IPS-15b (cell line): ENCODE results near the gene RUBCNL.
"Not testable (repeated sequence)": the region's sequence is repeated elsewhere in the genome, so short reads cannot be mapped to it uniquely, and the experiment has no call there.

Experiments
- H3K27me3 ChIP-seq: one replicate; pipeline ENCODE4 v1.6.1; 2013; ENCODE audit warnings: low read length; ENCODE audit not compliant: control insufficient read depth, insufficient read depth
- H3K36me3 ChIP-seq: one replicate; pipeline ENCODE4 v1.6.1; 2013; ENCODE audit warnings: low read length; ENCODE audit not compliant: control insufficient read depth, insufficient read depth
- H3K4me1 ChIP-seq: one replicate; pipeline ENCODE4 v1.6.1; 2013; ENCODE audit warnings: mild to moderate bottlenecking, low read length; ENCODE audit not compliant: control insufficient read depth, insufficient read depth
- H3K4me3 ChIP-seq: one replicate; pipeline ENCODE4 v1.5.1; 2013; ENCODE audit warnings: low read depth, low read length
- H3K9ac ChIP-seq: one replicate; pipeline ENCODE4 v1.6.1; 2013; ENCODE audit warnings: low read depth, mild to moderate bottlenecking, low read length
- H3K9me3 ChIP-seq: one replicate; pipeline ENCODE4 v1.6.1; 2013; ENCODE audit warnings: mild to moderate bottlenecking, low read length; ENCODE audit not compliant: control insufficient read depth, insufficient read depth

Gene RUBCNL

DNA sequence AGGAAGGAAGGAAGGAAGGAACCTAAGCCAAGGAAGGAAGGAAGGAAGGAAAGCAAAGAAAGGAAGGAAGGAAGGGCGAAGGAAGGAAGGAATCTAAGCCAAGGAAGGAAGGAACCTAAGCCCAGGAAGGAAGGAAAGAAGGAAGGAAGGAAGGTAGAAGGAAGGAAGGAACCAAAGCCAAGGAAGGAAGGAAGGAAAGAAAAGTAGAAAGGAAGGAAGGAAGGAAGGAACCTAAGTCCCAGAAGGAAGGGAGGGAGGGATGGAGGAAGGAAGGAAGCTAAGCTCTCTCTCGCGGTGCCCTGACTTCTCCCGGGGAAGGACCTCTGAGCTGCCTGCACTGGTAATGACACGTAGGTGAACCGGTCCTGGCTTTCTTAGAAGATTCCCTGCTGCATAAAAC is 1.3 kb upstream of the RUBCNL start:
- no peaks in the 10 kb centered on the region for H3K9me3 ChIP-seq
- H3K4me3 ChIP-seq = no peak overlapping the region
- no peaks in the 10 kb centered on the region for H3K36me3 ChIP-seq
- peaks cover 2% of the 10 kb centered on the region for H3K4me1 ChIP-seq
- H3K9ac ChIP-seq = no peak overlapping the region
- peaks cover 46% of the 10 kb centered on the region for H3K27me3 ChIP-seq

DNA sequence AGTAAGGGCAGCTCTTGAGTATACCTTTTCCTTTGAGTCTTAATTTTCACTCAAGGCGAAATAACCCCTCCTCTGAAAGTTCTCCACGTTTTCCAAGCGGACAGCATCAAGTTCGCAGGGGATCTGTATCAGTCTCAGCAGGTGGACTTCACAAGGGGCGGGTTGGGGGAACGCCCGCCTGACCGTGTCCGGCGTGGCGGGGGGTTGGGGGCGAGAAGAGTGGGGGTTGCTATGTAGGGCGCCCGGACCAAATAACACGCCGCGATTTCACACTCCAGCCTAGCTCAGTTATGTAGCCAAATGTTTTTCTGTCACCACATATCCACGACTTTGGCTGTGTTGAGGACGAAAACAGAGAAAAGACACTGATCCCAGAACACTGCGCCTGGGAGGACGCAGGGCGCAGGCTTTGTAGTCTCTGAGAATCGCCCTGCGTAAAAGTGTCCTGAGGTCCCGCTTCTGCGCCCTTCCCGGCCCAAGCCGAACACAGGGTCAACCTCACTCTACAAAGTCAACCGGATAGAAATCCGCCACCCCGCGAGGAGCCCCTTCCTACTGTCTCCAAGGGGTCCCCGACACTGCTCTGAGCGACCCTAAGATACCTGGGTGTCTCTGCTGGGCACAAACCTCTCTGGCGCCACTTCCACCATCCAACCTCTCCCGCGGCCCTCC is 524 bp downstream of the RUBCNL start:
- Histone ChIP-seq H3K27me3 (peaks cover 46% of the 10 kb centered on the region), H3K9me3 (no peaks in the 10 kb centered on the region), H3K4me3 (peak overlapping the region; percentile 85), H3K9ac (no peak overlapping the region), H3K4me1 (peaks cover 2% of the 10 kb centered on the region), H3K36me3 (no peaks in the 10 kb centered on the region)

DNA sequence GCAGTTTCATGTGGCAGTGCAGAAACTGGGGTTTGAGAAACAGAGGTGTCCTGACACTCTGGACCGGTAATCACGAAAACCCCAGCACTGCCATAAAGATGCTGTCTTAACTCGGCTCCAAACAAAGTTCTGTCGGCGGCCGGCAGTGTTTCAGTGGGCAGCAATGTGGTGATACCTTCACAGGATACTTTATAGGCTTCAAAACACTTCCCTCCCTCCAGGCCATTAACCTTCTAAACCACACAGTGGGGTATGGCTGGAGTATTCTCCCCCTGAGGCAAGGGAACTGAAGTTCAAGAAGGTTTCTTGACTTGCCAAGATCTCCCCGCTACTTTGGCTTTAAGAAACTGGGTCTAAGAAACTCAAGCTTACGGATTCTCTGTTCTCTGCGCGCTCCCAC is 1.1 kb downstream of the RUBCNL start:
- no peak overlapping the region for H3K9ac ChIP-seq
- peaks cover 46% of the 10 kb centered on the region for H3K27me3 ChIP-seq
- H3K36me3 ChIP-seq = no peaks in the 10 kb centered on the region
- peak overlapping the region; percentile 85 for H3K4me3 ChIP-seq
- H3K9me3 ChIP-seq = no peaks in the 10 kb centered on the region
- peaks cover 2% of the 10 kb centered on the region for H3K4me1 ChIP-seq

DNA sequence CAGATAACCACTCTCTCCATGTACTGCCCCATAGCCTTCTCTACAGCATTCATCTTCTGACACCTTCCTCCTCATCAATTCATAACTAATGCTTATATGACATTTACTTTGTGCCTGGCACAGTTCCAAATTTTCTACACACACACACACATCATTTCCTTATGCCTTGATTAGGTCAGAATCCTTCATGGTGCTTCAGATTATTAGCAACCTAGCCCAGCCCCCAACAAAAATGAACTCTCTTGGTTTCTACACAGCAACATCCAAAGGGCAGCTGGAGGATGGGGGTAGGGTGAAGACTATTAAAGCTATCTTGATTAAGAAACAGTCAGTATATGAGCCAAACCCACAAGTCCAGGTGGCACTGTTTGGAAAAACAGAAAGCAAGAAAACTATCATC is 3.7 kb downstream of the RUBCNL start:
- H3K36me3 ChIP-seq = no peaks in the 10 kb centered on the region
- H3K9ac ChIP-seq = no peak overlapping the region
- H3K4me3 ChIP-seq = no peak overlapping the region
- H3K9me3 ChIP-seq = no peaks in the 10 kb centered on the region
- H3K27me3 ChIP-seq = peaks cover 30% of the 10 kb centered on the region
- H3K4me1 ChIP-seq = peaks cover 2% of the 10 kb centered on the region

DNA sequence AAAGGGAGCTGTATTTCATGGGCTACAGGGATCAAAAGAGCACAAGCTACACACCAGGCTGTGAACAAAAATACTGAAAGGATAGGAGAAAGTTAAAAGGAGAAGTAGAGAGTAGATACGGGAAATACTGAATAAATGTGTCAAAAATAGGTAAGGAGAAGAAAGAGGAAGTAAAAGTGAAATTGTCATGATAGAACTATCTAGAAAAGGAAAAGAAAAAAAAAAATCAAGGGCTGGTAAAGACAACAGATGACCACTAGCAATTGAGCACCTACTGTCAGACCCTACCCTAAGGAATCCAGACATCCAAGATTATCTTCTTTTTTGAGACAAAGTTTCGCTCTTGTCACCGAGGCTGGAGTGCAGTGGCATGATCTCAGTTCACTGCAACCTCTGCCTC is 4.8 kb downstream of the RUBCNL start:
- peaks cover 2% of the 10 kb centered on the region for H3K4me1 ChIP-seq
- H3K9me3 ChIP-seq = no peaks in the 10 kb centered on the region
- no peak overlapping the region for H3K4me3 ChIP-seq
- H3K9ac ChIP-seq = no peak overlapping the region
- peaks cover 21% of the 10 kb centered on the region for H3K27me3 ChIP-seq
- no peaks in the 10 kb centered on the region for H3K36me3 ChIP-seq

DNA sequence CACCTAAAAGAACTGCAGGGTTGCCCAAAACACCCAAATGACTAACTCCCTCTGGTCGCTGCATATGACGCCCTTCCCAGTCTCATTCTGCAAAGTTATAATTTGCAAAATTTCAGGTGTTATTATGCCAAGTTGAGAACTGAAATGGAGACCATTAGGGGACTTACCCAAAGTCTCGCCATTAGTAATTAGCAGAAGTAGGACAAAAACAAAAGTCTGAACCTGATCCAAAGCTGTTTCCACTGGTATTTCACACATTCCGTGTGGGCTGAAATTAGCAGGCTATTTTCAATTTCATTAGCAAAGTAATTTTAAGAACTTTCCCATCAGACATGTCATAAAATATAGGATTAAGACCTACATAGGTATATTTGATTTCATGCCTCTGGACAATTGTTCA is 6.8 kb downstream of the RUBCNL start:
- H3K36me3 ChIP-seq = no peaks in the 10 kb centered on the region
- no peaks in the 10 kb centered on the region for H3K9me3 ChIP-seq
- H3K27me3 ChIP-seq = peaks cover 7% of the 10 kb centered on the region
- no peak overlapping the region for H3K4me3 ChIP-seq
- H3K9ac ChIP-seq = no peak overlapping the region
- no peaks in the 10 kb centered on the region for H3K4me1 ChIP-seq

DNA sequence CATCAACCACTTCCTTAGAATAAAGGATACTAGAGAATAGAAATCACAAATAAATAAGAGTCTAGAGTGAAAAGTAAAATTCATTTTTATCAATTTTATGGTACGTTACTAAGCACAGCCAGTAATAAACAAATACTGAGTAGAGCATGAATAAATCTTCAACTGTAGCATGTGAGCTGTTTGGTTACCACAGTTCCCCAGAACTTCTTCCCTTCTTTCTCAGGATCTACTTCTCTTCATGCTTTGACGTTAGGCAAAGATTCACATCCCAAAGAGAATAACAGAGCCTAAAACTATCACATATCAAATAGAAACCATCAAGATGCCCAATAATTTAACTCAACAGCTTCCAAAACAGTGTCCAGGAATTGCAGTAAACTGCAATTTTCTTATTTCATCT is 7.4 kb downstream of the RUBCNL start:
- Histone ChIP-seq H3K4me3 (no peak overlapping the region), H3K9ac (no peak overlapping the region), H3K27me3 (peaks cover under 1% of the 10 kb centered on the region), H3K36me3 (no peaks in the 10 kb centered on the region), H3K4me1 (no peaks in the 10 kb centered on the region), H3K9me3 (no peaks in the 10 kb centered on the region)

DNA sequence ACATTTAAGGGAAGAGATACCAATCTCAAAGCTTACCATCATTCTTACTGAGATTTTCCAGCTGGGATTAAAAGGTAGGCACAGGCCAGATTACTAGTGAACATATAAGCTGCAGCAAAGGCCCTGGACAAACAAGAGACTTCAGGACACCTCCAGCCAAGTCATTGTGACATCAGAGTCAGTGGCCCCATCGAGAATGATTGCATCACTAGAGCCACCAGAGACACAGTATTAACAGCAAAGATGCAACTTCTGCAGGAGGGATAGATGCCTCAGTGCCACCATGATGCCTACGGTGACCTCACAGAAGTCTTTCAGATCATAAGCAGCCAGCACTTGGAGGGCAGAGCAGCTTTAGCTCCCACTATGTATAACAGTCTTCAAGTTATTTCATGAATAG is 8.6 kb downstream of the RUBCNL start:
- Histone ChIP-seq H3K4me1 (no peaks in the 10 kb centered on the region), H3K9me3 (no peaks in the 10 kb centered on the region), H3K27me3 (no peaks in the 10 kb centered on the region), H3K4me3 (no peak overlapping the region), H3K9ac (no peak overlapping the region), H3K36me3 (no peaks in the 10 kb centered on the region)

DNA sequence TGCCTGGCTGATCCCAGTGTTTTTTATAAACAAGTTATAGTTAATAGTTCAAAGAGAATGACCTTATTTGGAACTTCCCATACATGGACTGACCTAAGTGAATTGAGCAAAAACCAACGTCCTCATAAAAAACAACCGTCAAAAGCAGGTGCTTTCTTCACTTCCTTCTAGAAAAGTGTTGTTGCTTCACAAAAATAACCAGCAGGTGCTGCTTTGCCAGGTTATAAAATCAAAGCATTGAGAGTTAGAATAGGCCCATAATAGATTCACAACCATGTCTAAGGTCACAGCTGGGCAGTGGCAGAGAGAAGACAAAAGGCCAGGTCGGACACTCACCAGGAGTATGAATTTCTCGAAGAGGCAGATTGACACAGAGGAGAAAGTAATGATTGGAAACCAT is 9.5 kb downstream of the RUBCNL start:
- Histone ChIP-seq H3K36me3 (no peaks in the 10 kb centered on the region), H3K27me3 (no peaks in the 10 kb centered on the region), H3K4me3 (no peak overlapping the region), H3K9me3 (no peaks in the 10 kb centered on the region), H3K9ac (no peak overlapping the region), H3K4me1 (no peaks in the 10 kb centered on the region)

GRCh38 chr13:46374710-46375109 is 12.3 kb downstream of the RUBCNL start:
- no peak overlapping the region for H3K4me3 ChIP-seq
- no peaks in the 10 kb centered on the region for H3K9me3 ChIP-seq
- no peaks in the 10 kb centered on the region for H3K4me1 ChIP-seq
- no peaks in the 10 kb centered on the region for H3K36me3 ChIP-seq
- no peaks in the 10 kb centered on the region for H3K27me3 ChIP-seq
- no peak overlapping the region for H3K9ac ChIP-seq

DNA sequence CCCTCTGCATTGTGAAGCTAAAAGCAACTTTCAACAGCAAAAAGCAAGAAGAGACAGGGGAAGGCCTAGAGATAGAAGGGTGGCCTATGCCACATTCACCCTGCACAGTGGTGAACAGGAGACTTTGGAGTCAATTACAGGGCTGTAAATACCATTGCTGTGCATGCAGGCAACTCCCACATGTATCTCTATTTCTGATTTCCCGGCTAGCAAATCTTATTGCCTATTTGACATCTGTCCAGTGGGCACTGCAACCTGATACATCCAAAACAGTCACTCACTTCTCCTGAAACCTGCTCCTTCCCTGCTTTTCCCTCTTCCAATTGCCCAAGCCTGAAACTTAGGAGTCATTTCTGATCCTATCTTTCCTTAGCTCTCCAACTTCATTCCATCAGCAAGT is 13.4 kb downstream of the RUBCNL start:
- H3K36me3 ChIP-seq = no peaks in the 10 kb centered on the region

DNA sequence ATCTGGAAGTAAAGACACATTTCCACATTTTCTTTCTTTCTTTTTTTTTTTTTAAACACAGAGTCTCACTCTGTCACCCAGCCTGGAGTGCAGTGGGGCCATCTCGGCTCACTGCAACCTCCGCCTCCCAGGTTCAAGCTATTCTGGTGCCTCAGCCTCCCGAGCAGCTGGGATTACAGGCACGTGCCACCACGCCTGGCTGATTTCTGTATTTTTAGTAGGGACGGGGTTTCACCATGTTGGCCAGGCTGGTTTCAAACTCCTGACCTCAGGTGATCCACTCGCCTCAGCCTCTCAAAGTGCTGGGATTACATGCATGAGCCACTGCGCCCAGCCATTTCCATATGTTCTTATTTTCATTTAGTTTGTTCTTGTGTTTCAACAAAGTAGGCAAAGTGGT is 14.1 kb downstream of the RUBCNL start:
- not testable (repeated sequence) for H3K36me3 ChIP-seq, H3K9me3 ChIP-seq, H3K9ac ChIP-seq, H3K27me3 ChIP-seq, H3K4me1 ChIP-seq, H3K4me3 ChIP-seq

More for the DNA sequence above, 13.4 kb downstream of the RUBCNL start:
- no peaks in the 10 kb centered on the region for H3K4me1 ChIP-seq
- no peaks in the 10 kb centered on the region for H3K9me3 ChIP-seq
- no peaks in the 10 kb centered on the region for H3K27me3 ChIP-seq
- H3K9ac ChIP-seq = no peak overlapping the region
- H3K4me3 ChIP-seq = no peak overlapping the region
